Trophoblast cell (in vitro differentiated cells and primary cell): ENCODE results near the gene SMYD3.

ENCODE experiments used
- DNase-seq, 2 donors: peaks; one replicate each; pipeline ENCODE4 v3.0.0-alpha.2; 2016
- H2AFZ ChIP-seq: 2 replicates; pipeline ENCODE4 v1.6.1; 2013; ENCODE audit warnings: low read length, moderate library complexity, mild to moderate bottlenecking; ENCODE audit not compliant: insufficient read depth, poor library complexity
- H2AK5ac ChIP-seq: 2 replicates; pipeline ENCODE4 v1.6.1; 2013; ENCODE audit warnings: mild to moderate bottlenecking, low read length
- H2BK120ac ChIP-seq: 2 replicates; pipeline ENCODE4 v1.6.1; 2013; ENCODE audit warnings: low read length, mild to moderate bottlenecking, moderate library complexity; ENCODE audit not compliant: insufficient read depth, poor library complexity
- H2BK12ac ChIP-seq: 2 replicates; pipeline ENCODE4 v1.6.1; 2013; ENCODE audit warnings: mild to moderate bottlenecking, low read length, moderate library complexity
- H2BK5ac ChIP-seq: 2 replicates; pipeline ENCODE4 v1.6.1; 2013; ENCODE audit warnings: low read length, low read depth, moderate library complexity, mild to moderate bottlenecking; ENCODE audit not compliant: poor library complexity
- H3K14ac ChIP-seq: 2 replicates; pipeline ENCODE4 v1.6.1; 2013; ENCODE audit warnings: mild to moderate bottlenecking, low read length
- H3K18ac ChIP-seq: 2 replicates; pipeline ENCODE4 v1.6.1; 2013; ENCODE audit warnings: mild to moderate bottlenecking, low read length
- H3K23ac ChIP-seq: 2 replicates; pipeline ENCODE4 v1.6.1; 2013; ENCODE audit warnings: low read length
- H3K27ac ChIP-seq: 2 replicates; pipeline ENCODE4 v1.5.1; 2013; ENCODE audit warnings: low read depth, mild to moderate bottlenecking, inconsistent platforms, low read length, moderate library complexity
- H3K27me3 ChIP-seq: 2 replicates; pipeline ENCODE4 v1.6.1; 2013; ENCODE audit warnings: inconsistent platforms, mild to moderate bottlenecking, low read length, moderate library complexity; ENCODE audit not compliant: insufficient read depth
- H3K36me3 ChIP-seq, 2 experiments: 1 replicate in 1 of 2; 2 replicates in 1 of 2; pipeline ENCODE4 v1.6.1; 2013; ENCODE audit warnings: low read length in 2 of 2, mild to moderate bottlenecking in 2 of 2, moderate library complexity in 1 of 2; ENCODE audit not compliant: insufficient read depth in 2 of 2, control insufficient read depth in 1 of 2
- H3K4ac ChIP-seq: 2 replicates; pipeline ENCODE4 v1.6.1; 2013; ENCODE audit warnings: low read depth, mild to moderate bottlenecking, low read length, moderate library complexity
- H3K4me1 ChIP-seq, 2 experiments: 1 replicate in 1 of 2; 2 replicates in 1 of 2; pipeline ENCODE4 v1.6.1; 2013; ENCODE audit warnings: low read length in 2 of 2, mild to moderate bottlenecking in 2 of 2, moderate library complexity in 1 of 2; ENCODE audit not compliant: insufficient read depth in 2 of 2, control insufficient read depth in 1 of 2
- H3K4me2 ChIP-seq: 2 replicates; pipeline ENCODE4 v1.6.1; 2013; ENCODE audit warnings: inconsistent platforms, mild to moderate bottlenecking, low read length, moderate library complexity
- H3K4me3 ChIP-seq: 2 replicates; pipeline ENCODE4 v1.5.1; 2013; ENCODE audit warnings: mild to moderate bottlenecking, low read depth, low read length, inconsistent platforms
- H3K79me1 ChIP-seq: one replicate; pipeline ENCODE4 v1.6.1; 2013; ENCODE audit warnings: low read length
- H3K79me2 ChIP-seq: 2 replicates; pipeline ENCODE4 v1.6.1; 2013; ENCODE audit warnings: low read length, mild to moderate bottlenecking; ENCODE audit not compliant: control insufficient read depth, insufficient read depth, poor library complexity
- H3K9ac ChIP-seq: 2 replicates; pipeline ENCODE4 v1.6.1; 2013; ENCODE audit warnings: mild to moderate bottlenecking, low read length
- H3K9me3 ChIP-seq: 2 replicates; pipeline ENCODE4 v1.6.1; 2013; ENCODE audit warnings: low read depth, mild to moderate bottlenecking, control low read depth, inconsistent platforms, low read length; ENCODE audit not compliant: insufficient read depth
- H4K12ac ChIP-seq: 2 replicates; pipeline ENCODE4 v1.6.1; 2013; ENCODE audit warnings: low read depth, mild to moderate bottlenecking, low read length, moderate library complexity
- H4K8ac ChIP-seq: 2 replicates; pipeline ENCODE4 v1.6.1; 2013; ENCODE audit warnings: low read depth, mild to moderate bottlenecking, low read length, moderate library complexity
- H4K91ac ChIP-seq: one replicate; pipeline ENCODE4 v1.6.1; 2013; ENCODE audit warnings: low read depth, mild to moderate bottlenecking, low read length, moderate library complexity
- WGBS: extraction: QIAGEN DNeasy Blood & Tissue Kit; methylation state at CpG from one replicate; pipeline ENCODE4 v1.1.7; 2013; ENCODE audit warnings: missing lambda C conversion rate; ENCODE audit not compliant: insufficient read length, insufficient coverage; ENCODE audit errors: extremely low coverage; 5-methylcytosine and 5-hydroxymethylcytosine counted together

The SMYD3 gene

GRCh38 chr1:246043556-246043955 is 463.5 kb downstream of the SMYD3 start:
- no CpG with 5 or more reads among the region's 5 CpGs for WGBS
- Histone ChIP-seq H3K79me1 (no peaks in the 10 kb centered on the region), H4K8ac (no peak overlapping the region), H3K4me2 (no peak overlapping the region), H3K36me3 (peaks cover 0 to 2% of the 10 kb centered on the region in 2 experiments), H2BK5ac (no peak overlapping the region), H4K91ac (no peak overlapping the region), H3K4me3 (no peak overlapping the region), H3K27me3 (no peaks in the 10 kb centered on the region), H3K4me1 (peaks cover 0 to 1% of the 10 kb centered on the region in 2 experiments), H3K23ac (no peak overlapping the region), H4K12ac (no peak overlapping the region), H3K14ac (no peak overlapping the region), H3K9me3 (no peaks in the 10 kb centered on the region), H3K18ac (no peak overlapping the region), H3K79me2 (no peaks in the 10 kb centered on the region), H2AFZ (no peak overlapping the region), H3K4ac (no peak overlapping the region), H3K27ac (no peak overlapping the region), H2BK120ac (no peak overlapping the region), H3K9ac (no peak overlapping the region), H2BK12ac (no peak overlapping the region), H2AK5ac (no peak overlapping the region)
- no peak for DNase-seq

- Histone ChIP-seq H3K9me3 (no peaks in the 10 kb centered on the region), H3K9ac (no peak overlapping the region), H3K27ac (no peak overlapping the region), H3K4me1 (peaks cover 0 to 1% of the 10 kb centered on the region in 2 experiments), H3K23ac (no peak overlapping the region), H3K4ac (no peak overlapping the region), H3K79me2 (no peaks in the 10 kb centered on the region), H2BK120ac (no peak overlapping the region), H3K14ac (no peak overlapping the region), H2AK5ac (no peak overlapping the region), H2AFZ (no peak overlapping the region), H4K91ac (no peak overlapping the region), H3K79me1 (no peaks in the 10 kb centered on the region), H4K12ac (no peak overlapping the region), H3K18ac (no peak overlapping the region), H3K4me3 (no peak overlapping the region), H3K27me3 (no peaks in the 10 kb centered on the region), H3K4me2 (no peak overlapping the region), H4K8ac (no peak overlapping the region), H2BK12ac (no peak overlapping the region), H3K36me3 (peaks cover 0 to 2% of the 10 kb centered on the region in 2 experiments), H2BK5ac (no peak overlapping the region)
- no peak for DNase-seq
- WGBS, result no CpG with 5 or more reads among the region's 5 CpGs
These were observed 465.7 kb downstream of the SMYD3 start for GRCh38 chr1:246041360-246041759.

- Histone ChIP-seq H3K18ac (no peak overlapping the region), H2BK120ac (no peak overlapping the region)
- no CpG with 5 or more reads among the region's 15 CpGs for WGBS
These were observed 466.7 kb downstream of the SMYD3 start for GRCh38 chr1:246040200-246040890.

GRCh38 chr1:246039584-246039983 is 467.5 kb downstream of the SMYD3 start:
- H3K23ac ChIP-seq, result no peak overlapping the region
- H2BK5ac ChIP-seq, result no peak overlapping the region
- H3K79me2 ChIP-seq, result no peaks in the 10 kb centered on the region
- no CpG with 5 or more reads among the region's 6 CpGs for WGBS
- H4K12ac ChIP-seq, result no peak overlapping the region
- no peaks in the 10 kb centered on the region for H3K79me1 ChIP-seq
- H3K4me2 ChIP-seq, result no peak overlapping the region
- DNase-seq, result no peak
- H3K18ac ChIP-seq, result no peak overlapping the region
- H3K36me3 ChIP-seq, result peaks cover 0 to 2% of the 10 kb centered on the region in 2 experiments
- H3K4ac ChIP-seq, result no peak overlapping the region
- no peaks in the 10 kb centered on the region for H3K9me3 ChIP-seq
- H3K27ac ChIP-seq, result no peak overlapping the region
- H4K91ac ChIP-seq, result no peak overlapping the region
- no peak overlapping the region for H4K8ac ChIP-seq
- H2BK120ac ChIP-seq, result no peak overlapping the region
- H3K4me1 ChIP-seq, result peaks cover 0 to 1% of the 10 kb centered on the region in 2 experiments
- no peak overlapping the region for H2BK12ac ChIP-seq
- no peak overlapping the region for H3K4me3 ChIP-seq
- no peaks in the 10 kb centered on the region for H3K27me3 ChIP-seq
- no peak overlapping the region for H3K9ac ChIP-seq
- H2AFZ ChIP-seq, result no peak overlapping the region
- H3K14ac ChIP-seq, result no peak overlapping the region
- no peak overlapping the region for H2AK5ac ChIP-seq

More at GRCh38 chr1:246040200-246040890, 466.7 kb downstream of the SMYD3 start:
- H2BK5ac ChIP-seq, result no peak overlapping the region
- H2BK12ac ChIP-seq, result no peak overlapping the region
- no peak overlapping the region for H3K9ac ChIP-seq
- no peak overlapping the region for H2AK5ac ChIP-seq
- no peak for DNase-seq
- H2AFZ ChIP-seq, result no peak overlapping the region
- H4K12ac ChIP-seq, result no peak overlapping the region
- no peak overlapping the region for H3K23ac ChIP-seq
- no peak overlapping the region for H3K4me2 ChIP-seq
- H4K8ac ChIP-seq, result no peak overlapping the region
- no peak overlapping the region for H3K4ac ChIP-seq
- H3K9me3 ChIP-seq, result no peaks in the 10 kb centered on the region
- no peaks in the 10 kb centered on the region for H3K27me3 ChIP-seq
- no peak overlapping the region for H4K91ac ChIP-seq
- peaks cover 0 to 2% of the 10 kb centered on the region in 2 experiments for H3K36me3 ChIP-seq
- no peak overlapping the region for H3K14ac ChIP-seq
- no peaks in the 10 kb centered on the region for H3K79me2 ChIP-seq
- peaks cover 0 to 1% of the 10 kb centered on the region in 2 experiments for H3K4me1 ChIP-seq
- no peak overlapping the region for H3K27ac ChIP-seq
- no peaks in the 10 kb centered on the region for H3K79me1 ChIP-seq
- H3K4me3 ChIP-seq, result no peak overlapping the region
